ENCODE results near the gene KIF3B. TPM values are rescaled to one million over a fixed set of nuclear protein-coding genes. Genes with fewer than 3 reads are reported as not detected.
A peak's percentile ranks its signal among the peaks of the same experiment; 100 is the strongest.

The KIF3B gene
- total RNA-seq, 1 donor from 2014 or later = 55.3 TPM

DNA sequence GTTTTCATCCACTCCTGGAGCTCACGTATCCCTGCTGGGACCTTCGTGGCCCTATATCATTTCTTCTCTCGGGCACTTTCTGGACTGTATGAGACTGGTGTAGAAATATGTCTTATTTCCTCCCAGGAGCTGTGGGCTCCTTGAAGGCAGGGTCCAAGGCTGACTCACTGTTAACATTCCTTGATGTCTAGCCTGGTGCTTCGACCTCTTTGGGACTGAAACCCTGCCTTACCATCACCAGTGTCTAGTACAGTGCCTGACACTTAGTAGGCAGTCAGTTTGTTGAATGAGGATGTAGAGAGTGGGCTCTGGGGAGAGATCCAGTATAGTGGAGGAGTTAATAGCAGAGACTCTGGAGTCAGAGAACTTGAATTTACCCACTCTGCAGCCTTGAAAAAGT is 46.2 kb upstream of the KIF3B start:
- Mint-ChIP-seq H3K4me1 (ENCODE audit: low read depth, unreplicated experiment) (no peaks in the 10 kb centered on the region), H3K27me3 (ENCODE audit: unreplicated experiment) (no peaks in the 10 kb centered on the region), H3K4me3 (ENCODE audit: unreplicated experiment) (no peak overlapping the region), H3K9me3 (ENCODE audit: unreplicated experiment) (no peaks in the 10 kb centered on the region), H3K27ac (ENCODE audit: unreplicated experiment) (no peak overlapping the region), H3K36me3 (ENCODE audit: unreplicated experiment) (no peaks in the 10 kb centered on the region)
- no peak for DNase-seq
- no peak for TF ChIP-seq CTCF (IDR thresholded peaks at IDR 0.05; ENCODE audit: partially characterized antibody, unreplicated experiment)

DNA sequence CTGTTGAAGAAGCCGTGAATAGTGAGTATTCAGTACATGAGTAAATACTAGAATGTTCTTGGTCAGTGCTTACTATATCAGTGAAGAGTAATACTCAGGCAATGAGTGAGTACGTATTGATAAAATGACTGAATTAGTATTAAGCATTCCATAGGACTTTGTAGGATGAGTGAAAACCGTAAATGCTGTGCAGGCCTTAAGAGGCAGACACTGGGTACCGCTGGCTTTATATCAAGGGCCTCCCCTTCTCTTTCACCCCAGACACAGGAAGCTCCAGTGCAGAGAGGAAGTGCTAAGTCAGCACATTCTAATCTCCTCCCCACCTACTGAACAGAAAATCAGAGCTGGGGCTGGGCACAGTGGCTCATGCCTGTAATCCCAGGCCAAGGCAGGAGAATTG is 45.6 kb upstream of the KIF3B start:
- Mint-ChIP-seq H3K27me3 (ENCODE audit: unreplicated experiment) (no peaks in the 10 kb centered on the region), H3K27ac (ENCODE audit: unreplicated experiment) (no peak overlapping the region), H3K9me3 (ENCODE audit: unreplicated experiment) (no peaks in the 10 kb centered on the region), H3K4me3 (ENCODE audit: unreplicated experiment) (no peak overlapping the region), H3K36me3 (ENCODE audit: unreplicated experiment) (no peaks in the 10 kb centered on the region), H3K4me1 (ENCODE audit: low read depth, unreplicated experiment) (no peaks in the 10 kb centered on the region)
- no peak for DNase-seq
- no peak for TF ChIP-seq CTCF (IDR thresholded peaks at IDR 0.05; ENCODE audit: partially characterized antibody, unreplicated experiment)

- Mint-ChIP-seq H3K9me3 (ENCODE audit: unreplicated experiment) (peaks cover 3% of the 10 kb centered on the region), H3K4me1 (ENCODE audit: low read depth, unreplicated experiment) (no peaks in the 10 kb centered on the region), H3K27ac (ENCODE audit: unreplicated experiment) (peak overlapping the region; percentile 4), H3K36me3 (ENCODE audit: unreplicated experiment) (no peaks in the 10 kb centered on the region), H3K4me3 (ENCODE audit: unreplicated experiment) (no peak overlapping the region), H3K27me3 (ENCODE audit: unreplicated experiment) (no peaks in the 10 kb centered on the region)
- no peak for DNase-seq
- no peak for TF ChIP-seq CTCF (IDR thresholded peaks at IDR 0.05; ENCODE audit: partially characterized antibody, unreplicated experiment)
Measured at GRCh38 chr20:32232326-32232886, 45.0 kb upstream of the KIF3B start.

GRCh38 chr20:32233286-32233685 is 44.2 kb upstream of the KIF3B start:
- no peaks in the 10 kb centered on the region for H3K4me1 Mint-ChIP-seq (ENCODE audit: low read depth, unreplicated experiment)
- no peaks in the 10 kb centered on the region for H3K27me3 Mint-ChIP-seq (ENCODE audit: unreplicated experiment)
- H3K4me3 Mint-ChIP-seq (ENCODE audit: unreplicated experiment) = no peak overlapping the region
- no peak for DNase-seq
- H3K27ac Mint-ChIP-seq (ENCODE audit: unreplicated experiment) = no peak overlapping the region
- TF ChIP-seq CTCF (IDR thresholded peaks at IDR 0.05; ENCODE audit: partially characterized antibody, unreplicated experiment) = no peak
- H3K36me3 Mint-ChIP-seq (ENCODE audit: unreplicated experiment) = no peaks in the 10 kb centered on the region
- peaks cover 4% of the 10 kb centered on the region for H3K9me3 Mint-ChIP-seq (ENCODE audit: unreplicated experiment)

DNA sequence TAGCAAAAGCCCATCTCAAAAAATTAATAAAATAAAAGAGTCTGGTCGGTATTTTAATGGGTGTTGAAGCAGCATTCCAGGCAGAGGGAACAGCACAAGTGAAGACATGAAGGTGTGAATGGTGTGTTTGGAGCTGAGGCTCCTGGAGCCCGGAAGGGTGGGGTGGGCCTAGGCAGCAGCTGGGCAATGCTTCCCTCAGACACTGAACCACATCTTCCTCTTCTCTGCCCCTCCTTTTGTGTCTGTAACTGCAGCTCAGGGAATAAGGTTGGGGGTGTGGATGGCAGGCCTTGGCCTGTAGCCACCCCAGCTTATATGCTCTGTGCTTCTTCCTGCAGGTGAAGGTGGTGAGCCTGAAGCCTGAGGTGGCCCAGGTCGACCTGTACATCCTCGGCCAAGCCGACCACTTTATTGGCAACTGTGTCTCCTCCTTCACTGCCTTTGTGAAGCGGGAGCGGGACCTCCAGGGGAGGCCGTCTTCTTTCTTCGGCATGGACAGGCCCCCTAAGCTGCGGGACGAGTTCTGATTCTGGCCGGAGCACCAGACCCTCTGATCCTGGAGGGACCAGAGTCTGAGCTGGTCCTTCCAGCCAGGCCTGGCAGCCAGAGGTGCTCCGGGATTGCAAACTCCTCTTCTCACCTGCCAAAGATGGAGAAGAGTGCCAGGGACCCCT is 43.2 kb upstream of the KIF3B start:
- Mint-ChIP-seq H3K9me3 (ENCODE audit: unreplicated experiment) (peaks cover 4% of the 10 kb centered on the region), H3K36me3 (ENCODE audit: unreplicated experiment) (no peaks in the 10 kb centered on the region), H3K27ac (ENCODE audit: unreplicated experiment) (no peak overlapping the region), H3K4me1 (ENCODE audit: low read depth, unreplicated experiment) (no peaks in the 10 kb centered on the region), H3K4me3 (ENCODE audit: unreplicated experiment) (no peak overlapping the region), H3K27me3 (ENCODE audit: unreplicated experiment) (no peaks in the 10 kb centered on the region)
- no peak for DNase-seq
- TF ChIP-seq CTCF (IDR thresholded peaks at IDR 0.05; ENCODE audit: partially characterized antibody, unreplicated experiment) = no peak
